Adrenal gland (tissue), 12 donors: Measurements from ENCODE around the gene AKAP7. TPM values are rescaled to one million over a fixed set of nuclear protein-coding genes. Genes with fewer than 3 reads are reported as not detected.

Source experiments
- DNase-seq, 7 donors: peaks; one replicate each; pipeline ENCODE4 v3.0.0-alpha.2; 2019 to 2020
- H3K27ac ChIP-seq, 5 donors: fragments of 200-600 bp; sonication (generic) in 4 of 5; 1 replicate in 3 of 5; 2 replicates in 2 of 5; pipeline versions ENCODE4 v1.5.1 to v1.8.0; 2016 to 2020; ENCODE audit warnings: mild to moderate bottlenecking in 1 of 5
- H3K27me3 ChIP-seq: fragments of 200-600 bp; 2 replicates; pipeline ENCODE4 v1.8.0; 2021
- H3K36me3 ChIP-seq, 2 donors: fragments of 200-600 bp; replicated peaks in 1 of 2; 1 replicate in 1 of 2; 2 replicates in 1 of 2; pipeline versions ENCODE4 v1.5.1 to v1.8.0; 2018 to 2022
- H3K4me1 ChIP-seq, 2 donors: fragments of 200-600 bp; replicated peaks in 1 of 2; 1 replicate in 1 of 2; 2 replicates in 1 of 2; pipeline versions ENCODE4 v1.5.1 to v1.8.0; 2018 to 2021
- H3K4me3 ChIP-seq, 4 donors: fragments of 200-600 bp; sonication (generic) in 3 of 4; one replicate each; pipeline ENCODE4 v1.5.1; 2016 to 2018
- H3K9me3 ChIP-seq, 3 donors: fragments of 200-600 bp; sonication (generic) in 1 of 3; replicated peaks in 1 of 3; 1 replicate in 2 of 3; 2 replicates in 1 of 3; pipeline versions ENCODE4 v1.5.1 to v1.8.0; 2016 to 2021
- POLR2A ChIP-seq, 2 donors: fragments of 450-650 bp; IDR thresholded peaks; one replicate each; pipeline ENCODE4 v1.6.1; 2017; ENCODE audit warnings: antibody characterized with exemption in 2 of 2, mild to moderate bottlenecking in 2 of 2, moderate library complexity in 1 of 2
- WGBS, 4 donors: extraction: QIAGEN DNeasy Blood & Tissue Kit in 2 of 4; methylation state at CpG; one replicate each; pipeline versions ENCODE4 v1.1.5 to v1.1.7; 2013 to 2017; 5-methylcytosine and 5-hydroxymethylcytosine counted together
- intact Hi-C, 2 donors: fragments of 100-400 bp; cut with DNase I; formaldehyde crosslinking; loops; one replicate each; pipeline versions ENCODE4 v1.14.1 to v1.15.0; 2022 to 2023
- polyA plus RNA-seq, 3 donors: library from polyadenylated mRNA; stranded (reverse); fragments of 200-250 nt in 2 of 3; fragments of 350-450 nt in 1 of 3; fragmentation: Illumina TruSeq in 1 of 3; extraction: RNeasy Lipid Tissue Mini Kit (QIAGEN cat#74804) in 1 of 3; gene quantifications; one replicate each; pipeline ENCODE4 v1.2.3, GENCODE V29; 2013 to 2014
- total RNA-seq, 9 donors: library from RNA; depleted of rRNA in 4 of 9; stranded (reverse); fragments of >200 nt in 4 of 9; fragments of 120-200 nt in 1 of 9; fragmentation: NEBNext Ultra II Directional in 1 of 9; extraction: Animal tissue kit (Norgen Biotek cat#: 25700) in 1 of 9; gene quantifications; one replicate each; pipeline versions ENCODE4 v1.1.0 to v1.2.4, GENCODE V29; 2013 to 2023
- TF ChIP-seq, protein P1 (sequence below), 6 experiments: fragments of 450-650 bp in 4 of 6; fragments of 200-600 bp in 2 of 6; sonication (generic) in 1 of 6; IDR thresholded peaks; 1 replicate in 5 of 6; 2 replicates in 1 of 6; pipeline versions ENCODE4 v1.5.1 to v1.8.0; 2016 to 2021; ENCODE audit warnings: antibody characterized with exemption in 6 of 6, mild to moderate bottlenecking in 2 of 6, moderate library complexity in 1 of 6
- donor health status: healthy with polysubstance abuse.
- donor health status: Bipolar disorder and iron deficiency.
- donor health status: DM: yes; HTN: yes; CAD: no.
- donor health status: DM: no; HTN: no; CAD: no.
- donor health status: DM: no; HTN: no; CAD: no.
- donor health status: DM: yes; HTN: yes; CAD: no.

AKAP7 gene
- total and polyA plus RNA-seq, 12 donors = 36.2 to 165 (median 62.2) TPM

DNA sequence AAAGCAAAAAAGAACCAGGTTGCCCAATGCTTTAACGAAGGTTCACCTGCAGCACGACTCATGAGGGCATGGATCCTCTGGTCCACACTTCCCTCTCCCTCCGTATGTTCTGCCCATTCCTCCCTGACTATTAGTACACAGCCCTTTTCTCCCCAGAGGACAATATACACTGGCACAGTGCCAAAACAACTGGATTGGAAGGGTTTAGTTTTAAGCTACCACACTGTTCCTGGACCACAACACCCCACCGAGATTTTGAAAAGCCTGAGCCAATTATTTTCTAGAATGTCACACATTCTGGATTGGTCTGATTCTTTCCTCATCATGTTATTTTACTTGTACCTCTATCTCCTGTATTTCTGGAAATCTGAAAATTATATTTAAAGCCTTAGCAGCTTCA, 2.9 kb upstream of the AKAP7 start:
- no peak for DNase-seq
- WGBS, 4 donors = 83 to 92% (median 85%) methylated on average over 4 of the region's 4 CpGs
- Histone ChIP-seq H3K9me3 (no peaks in the 10 kb centered on the region), H3K36me3 (no peaks in the 10 kb centered on the region), H3K27me3 (no peaks in the 10 kb centered on the region), H3K4me1 (peaks cover 6 to 19% of the 10 kb centered on the region in 2 donors), H3K27ac (no peak overlapping the region), H3K4me3 (no peak overlapping the region)
- no peak for TF ChIP-seq POLR2A (IDR thresholded peaks at IDR 0.05)
- TF ChIP-seq, protein P1, sequence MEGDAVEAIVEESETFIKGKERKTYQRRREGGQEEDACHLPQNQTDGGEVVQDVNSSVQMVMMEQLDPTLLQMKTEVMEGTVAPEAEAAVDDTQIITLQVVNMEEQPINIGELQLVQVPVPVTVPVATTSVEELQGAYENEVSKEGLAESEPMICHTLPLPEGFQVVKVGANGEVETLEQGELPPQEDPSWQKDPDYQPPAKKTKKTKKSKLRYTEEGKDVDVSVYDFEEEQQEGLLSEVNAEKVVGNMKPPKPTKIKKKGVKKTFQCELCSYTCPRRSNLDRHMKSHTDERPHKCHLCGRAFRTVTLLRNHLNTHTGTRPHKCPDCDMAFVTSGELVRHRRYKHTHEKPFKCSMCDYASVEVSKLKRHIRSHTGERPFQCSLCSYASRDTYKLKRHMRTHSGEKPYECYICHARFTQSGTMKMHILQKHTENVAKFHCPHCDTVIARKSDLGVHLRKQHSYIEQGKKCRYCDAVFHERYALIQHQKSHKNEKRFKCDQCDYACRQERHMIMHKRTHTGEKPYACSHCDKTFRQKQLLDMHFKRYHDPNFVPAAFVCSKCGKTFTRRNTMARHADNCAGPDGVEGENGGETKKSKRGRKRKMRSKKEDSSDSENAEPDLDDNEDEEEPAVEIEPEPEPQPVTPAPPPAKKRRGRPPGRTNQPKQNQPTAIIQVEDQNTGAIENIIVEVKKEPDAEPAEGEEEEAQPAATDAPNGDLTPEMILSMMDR (IDR thresholded peaks at IDR 0.05) = no peak
- intact Hi-C loops = no loop called here

- no peaks in the 10 kb centered on the region for H3K36me3 ChIP-seq
- peak overlapping the region in 2 of 4 donors; percentile 82 to 92 for H3K4me3 ChIP-seq
- intact Hi-C loops = no loop called here
- H3K4me1 ChIP-seq = peaks cover 6 to 21% of the 10 kb centered on the region in 2 donors
- no peaks in the 10 kb centered on the region for H3K9me3 ChIP-seq
- no peak for DNase-seq
- 86 to 90% (median 88%) methylated on average over 14 of the region's 14 CpGs for WGBS, 4 donors
- no peak for TF ChIP-seq POLR2A (IDR thresholded peaks at IDR 0.05)
- TF ChIP-seq, protein P1 (IDR thresholded peaks at IDR 0.05) = no peak
- H3K27me3 ChIP-seq = no peaks in the 10 kb centered on the region
- H3K27ac ChIP-seq = peak overlapping the region; percentile 75 to 97 (median 89)
These were observed 867 bp upstream of the AKAP7 start for GRCh38 chr6:131134220-131134979.

GRCh38 chr6:131134980-131135243, 355 bp upstream of the AKAP7 start:
- TF ChIP-seq POLR2A (IDR thresholded peaks at IDR 0.05) = no peak
- TF ChIP-seq, protein P1 (IDR thresholded peaks at IDR 0.05) = no peak
- H3K4me1 ChIP-seq = peaks cover 6 to 23% of the 10 kb centered on the region in 2 donors
- DNase-seq = no peak
- H3K4me3 ChIP-seq = peak overlapping the region in 3 of 4 donors; percentile 19 to 92 (median 82)
- intact Hi-C loops = no loop called here
- no peaks in the 10 kb centered on the region for H3K36me3 ChIP-seq
- H3K9me3 ChIP-seq = no peaks in the 10 kb centered on the region
- H3K27me3 ChIP-seq = no peaks in the 10 kb centered on the region
- H3K27ac ChIP-seq = peak overlapping the region; percentile 75 to 97 (median 89)
- 4 to 8% (median 6%) methylated on average over 4 of the region's 4 CpGs for WGBS, 4 donors

DNA sequence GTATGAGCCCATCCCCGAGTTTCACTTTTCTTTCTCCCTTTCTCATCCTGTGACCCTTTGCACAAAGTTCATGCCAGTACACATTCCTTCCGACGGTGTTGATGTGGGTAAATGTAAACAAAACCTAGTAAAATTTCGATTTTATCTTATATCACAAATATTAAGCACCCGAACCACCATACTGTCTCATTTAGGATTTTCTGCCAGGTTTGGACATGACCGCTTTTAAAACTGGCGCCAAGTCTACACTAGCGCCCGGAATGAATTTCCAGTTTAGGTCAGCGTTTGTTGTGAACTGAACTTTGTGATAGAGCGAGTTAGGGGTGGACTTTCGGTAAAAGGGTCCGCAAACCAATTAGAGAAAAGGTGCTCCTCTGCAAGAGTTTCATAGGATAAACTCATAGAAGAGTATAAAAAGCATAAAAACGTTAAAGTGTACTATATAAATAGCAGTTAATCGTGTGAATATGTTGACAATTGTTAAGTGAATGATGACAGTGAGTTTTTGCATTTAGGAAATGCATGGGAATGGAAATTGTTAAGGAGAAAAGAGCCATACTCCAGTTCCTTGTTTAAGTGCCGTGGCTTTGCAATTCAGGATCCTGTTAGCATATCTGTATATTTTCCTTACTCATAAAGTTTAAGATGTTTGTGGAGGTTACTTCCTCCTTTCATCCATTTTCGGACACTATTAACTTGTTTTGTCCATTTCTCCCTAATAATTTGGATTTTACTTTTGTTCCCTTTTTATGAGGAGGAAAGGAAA, 937 bp downstream of the AKAP7 start:
- Histone ChIP-seq H3K36me3 (no peaks in the 10 kb centered on the region), H3K4me1 (peaks cover 6 to 23% of the 10 kb centered on the region in 2 donors), H3K4me3 (peak overlapping the region; percentile 13 to 92 (median 61)), H3K27ac (peak overlapping the region; percentile 40 to 97 (median 89)), H3K27me3 (no peaks in the 10 kb centered on the region), H3K9me3 (no peaks in the 10 kb centered on the region)
- WGBS, 4 donors = 4 to 9% (median 6%) methylated on average over 17 of the region's 17 CpGs
- intact Hi-C loops = no loop called here
- TF ChIP-seq, protein P1 (IDR thresholded peaks at IDR 0.05) = no peak
- no peak for TF ChIP-seq POLR2A (IDR thresholded peaks at IDR 0.05)
- peak; percentile 34 to 61 (median 54) for DNase-seq
